Activated effector memory CD4-positive, alpha-beta T cell treated with Interleukin-2 at 50 U/mL for 16 hours (primary cell): ENCODE measurements around the gene ZIC2.

Experiments used
- DNase-seq: peaks from one replicate; pipeline ENCODE4 v3.0.0-alpha.2; 2020

ZIC2 gene

DNA sequence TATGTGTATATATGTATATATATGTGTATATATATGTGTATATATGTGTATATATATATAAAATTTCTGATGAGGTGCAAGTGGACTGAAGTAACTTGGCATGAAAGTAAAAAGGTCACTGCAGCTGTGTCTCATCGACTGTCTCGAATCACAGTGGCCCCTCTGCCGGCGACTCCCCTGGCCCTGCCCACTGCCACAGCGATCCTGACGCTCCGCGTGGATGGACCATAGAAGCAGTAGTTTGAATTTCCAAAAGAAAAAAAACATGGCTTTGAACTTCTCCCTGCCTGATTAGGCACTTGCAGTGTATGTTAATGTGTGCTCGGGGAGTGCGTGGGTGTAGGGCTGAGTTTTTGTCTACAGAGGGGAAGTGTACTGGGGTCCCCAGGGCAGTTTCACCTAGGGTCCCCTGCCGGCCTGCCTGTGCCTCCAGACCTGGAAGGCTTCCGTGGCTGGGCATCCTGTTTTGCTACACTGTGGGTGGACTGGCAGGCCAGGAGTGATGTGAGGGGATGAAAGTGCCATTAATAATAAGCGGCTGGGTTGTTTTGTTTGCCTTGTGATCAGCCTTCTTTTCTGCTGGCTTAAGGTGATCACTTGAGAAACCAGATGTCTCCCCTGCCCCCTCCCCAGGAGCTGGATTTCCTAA is 20.8 kb upstream of the ZIC2 start:
- no peak for DNase-seq

DNA sequence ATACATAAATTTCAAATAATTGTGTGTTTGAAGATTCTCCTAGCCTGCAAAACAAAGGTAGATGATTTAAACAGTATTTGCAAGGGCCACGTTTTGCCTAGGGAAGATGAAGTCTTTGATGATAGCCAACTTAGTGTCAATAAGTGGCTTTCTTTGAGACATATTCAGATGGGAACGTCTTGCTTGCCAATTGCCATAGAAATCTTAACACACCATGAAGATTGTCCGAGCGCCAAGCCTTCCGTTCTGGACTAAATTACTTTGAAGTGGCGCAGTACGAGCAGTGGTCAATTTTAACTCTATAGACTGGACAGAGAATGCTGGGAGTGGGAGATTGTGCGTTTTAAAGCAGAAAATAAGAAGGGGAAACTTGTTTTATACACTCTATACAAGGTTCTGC is 19.9 kb upstream of the ZIC2 start:
- no peak for DNase-seq

DNA sequence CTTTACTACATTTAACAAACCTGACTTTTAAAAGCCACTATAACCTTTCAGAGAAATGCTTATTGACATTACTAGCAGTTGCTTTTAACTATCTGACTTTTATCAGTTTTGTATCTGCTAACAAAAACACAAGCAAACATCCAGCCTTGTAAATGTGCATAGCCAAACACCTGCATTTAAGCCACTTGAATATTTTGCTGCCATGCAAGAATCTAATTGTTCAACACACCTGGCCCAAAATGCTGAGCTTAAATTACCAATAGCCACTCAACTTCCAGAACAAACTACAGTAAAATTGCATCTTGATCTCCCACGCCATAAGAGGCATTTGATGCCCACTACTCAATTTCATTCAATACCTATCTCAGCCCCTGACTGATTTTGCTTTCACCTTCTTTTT is 19.3 kb upstream of the ZIC2 start:
- DNase-seq, result no peak

DNA sequence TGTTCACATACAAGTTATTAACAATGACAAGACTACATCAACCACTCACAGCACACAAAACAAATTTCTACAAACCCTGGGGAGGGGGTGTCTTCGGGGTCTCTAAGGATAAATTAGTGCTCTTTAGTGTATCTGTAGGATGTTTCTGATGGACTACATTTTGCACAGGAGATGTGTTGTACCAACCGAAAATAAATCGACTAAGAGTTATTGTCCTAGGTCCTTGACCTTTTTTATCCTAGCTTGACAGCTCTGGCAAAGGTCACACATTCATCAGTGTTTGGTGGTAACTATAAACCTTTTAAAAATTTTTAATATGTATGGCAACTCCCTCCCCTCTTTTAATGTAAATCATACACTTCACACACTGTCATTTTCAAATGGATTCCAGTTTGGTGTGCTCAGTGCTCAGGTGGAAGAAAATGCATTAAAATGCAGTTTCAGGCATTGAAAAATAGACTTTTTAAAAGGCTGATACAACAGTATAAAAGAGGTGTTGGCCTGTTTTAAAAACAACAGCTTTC is 17.7 kb upstream of the ZIC2 start:
- no peak for DNase-seq

DNA sequence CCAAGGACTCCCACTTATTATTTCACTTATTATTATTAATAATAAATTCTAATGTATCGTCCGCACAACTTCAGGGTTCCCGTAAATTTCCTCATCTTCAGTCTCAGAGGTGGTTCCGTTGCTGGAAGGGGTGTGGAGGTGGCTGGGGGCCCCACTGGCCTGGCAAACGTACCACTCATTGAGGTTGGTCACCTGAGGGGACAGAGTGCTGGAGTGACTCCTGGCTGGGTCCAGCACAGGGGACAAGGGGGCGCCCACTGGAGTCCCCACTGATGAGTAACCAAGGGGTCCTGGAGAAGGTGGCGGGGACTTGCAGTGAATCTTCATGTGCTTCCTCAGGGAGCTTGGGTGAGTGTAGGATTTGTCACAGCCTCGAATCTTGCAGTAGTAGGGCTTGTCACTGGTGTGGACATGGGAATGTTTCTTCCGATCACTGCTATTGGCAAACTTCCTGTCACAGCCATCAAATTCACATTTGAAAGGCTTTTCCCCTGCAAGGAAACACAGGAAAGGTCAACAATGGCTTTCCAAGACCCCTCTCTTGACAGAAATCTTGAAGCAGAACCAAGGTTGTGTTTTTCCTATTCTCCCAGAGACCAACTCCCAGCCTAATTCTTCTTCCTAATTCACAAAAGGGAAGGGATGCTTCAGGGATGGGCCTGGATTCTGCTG is 16.1 kb upstream of the ZIC2 start:
- DNase-seq, result no peak

DNA sequence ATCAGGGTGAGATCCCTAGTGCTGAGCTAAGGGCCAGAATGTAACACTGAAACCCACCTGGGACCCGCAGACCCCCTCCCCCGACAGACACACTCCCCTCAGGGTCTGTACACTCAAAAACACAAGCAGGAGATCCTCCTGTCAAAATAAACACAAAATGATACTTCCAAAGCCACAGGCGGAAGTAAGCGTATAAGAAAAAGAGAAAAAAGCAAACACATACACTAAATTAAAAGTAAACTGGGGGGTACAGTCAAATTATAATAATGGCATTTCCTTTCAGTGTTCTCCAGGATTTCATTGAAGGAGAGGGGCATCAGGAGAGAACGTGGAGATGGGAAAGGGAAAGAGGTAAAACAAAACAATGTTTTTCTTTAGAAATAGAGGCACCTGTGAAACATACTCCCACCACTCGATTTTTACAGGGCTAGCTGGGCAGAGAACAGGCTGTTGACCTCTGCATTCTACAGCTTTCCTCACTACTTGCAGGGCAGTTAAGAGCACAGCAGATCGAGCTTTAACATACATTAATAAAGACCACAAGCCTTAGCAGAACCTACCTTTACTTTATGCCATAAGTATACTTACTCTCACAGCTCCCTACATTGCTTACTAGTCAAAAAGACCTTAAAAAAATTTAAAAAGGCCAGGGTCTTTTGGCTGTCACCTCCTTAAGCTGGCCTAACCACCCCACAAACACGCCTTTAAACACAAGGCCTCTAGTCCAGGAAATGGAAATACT is 15.3 kb upstream of the ZIC2 start:
- no peak for DNase-seq

DNA sequence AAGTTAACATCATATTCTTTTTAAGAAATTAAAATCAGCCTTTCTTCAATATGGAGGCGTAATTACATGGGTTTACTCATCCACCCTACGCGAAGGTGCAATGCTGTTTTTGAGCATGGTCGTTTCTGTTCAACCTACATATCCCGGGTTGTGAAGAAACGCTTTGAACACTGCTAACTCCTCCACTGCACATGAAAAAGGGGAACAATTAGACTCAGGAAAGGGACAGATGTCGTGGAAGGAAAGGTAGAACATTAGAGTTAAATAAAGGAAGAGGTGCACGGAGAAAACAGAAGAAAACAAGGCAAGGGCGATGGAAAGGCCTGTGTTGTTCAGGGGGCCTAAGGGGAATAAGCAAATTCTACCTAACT is 14.1 kb upstream of the ZIC2 start:
- DNase-seq, result no peak

DNA sequence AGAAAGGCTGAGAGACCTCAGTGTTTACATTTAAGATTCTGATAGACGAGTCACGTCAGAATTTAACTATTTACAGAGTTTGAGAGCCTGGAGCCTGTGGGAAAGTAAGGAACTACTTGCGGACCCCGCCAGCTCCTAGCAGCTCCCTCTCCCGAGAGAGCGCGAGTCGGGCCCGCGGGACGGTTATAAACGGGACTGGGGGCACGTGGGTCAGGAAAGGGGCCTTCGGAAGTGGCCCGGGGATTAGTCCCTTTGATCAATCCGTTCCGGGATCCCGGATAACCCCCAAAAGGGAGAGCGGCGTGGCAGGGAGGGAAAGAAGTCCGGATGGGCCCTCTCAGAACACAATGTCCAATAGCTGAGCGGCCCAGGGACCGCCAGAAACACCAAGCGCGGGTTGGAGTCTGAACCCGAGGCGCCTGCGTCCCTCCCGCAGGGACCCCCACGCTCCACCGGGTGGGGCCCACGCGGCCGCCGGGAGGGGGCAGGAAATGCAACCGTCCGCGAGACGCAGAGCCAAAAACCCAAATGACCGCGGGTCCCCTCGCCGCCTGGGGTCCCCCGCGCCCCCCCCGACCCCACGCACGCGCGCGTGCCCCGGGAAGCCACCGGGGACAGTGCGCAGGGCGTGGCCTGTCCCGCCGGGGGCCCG is 13.6 kb upstream of the ZIC2 start:
- no peak for DNase-seq

DNA sequence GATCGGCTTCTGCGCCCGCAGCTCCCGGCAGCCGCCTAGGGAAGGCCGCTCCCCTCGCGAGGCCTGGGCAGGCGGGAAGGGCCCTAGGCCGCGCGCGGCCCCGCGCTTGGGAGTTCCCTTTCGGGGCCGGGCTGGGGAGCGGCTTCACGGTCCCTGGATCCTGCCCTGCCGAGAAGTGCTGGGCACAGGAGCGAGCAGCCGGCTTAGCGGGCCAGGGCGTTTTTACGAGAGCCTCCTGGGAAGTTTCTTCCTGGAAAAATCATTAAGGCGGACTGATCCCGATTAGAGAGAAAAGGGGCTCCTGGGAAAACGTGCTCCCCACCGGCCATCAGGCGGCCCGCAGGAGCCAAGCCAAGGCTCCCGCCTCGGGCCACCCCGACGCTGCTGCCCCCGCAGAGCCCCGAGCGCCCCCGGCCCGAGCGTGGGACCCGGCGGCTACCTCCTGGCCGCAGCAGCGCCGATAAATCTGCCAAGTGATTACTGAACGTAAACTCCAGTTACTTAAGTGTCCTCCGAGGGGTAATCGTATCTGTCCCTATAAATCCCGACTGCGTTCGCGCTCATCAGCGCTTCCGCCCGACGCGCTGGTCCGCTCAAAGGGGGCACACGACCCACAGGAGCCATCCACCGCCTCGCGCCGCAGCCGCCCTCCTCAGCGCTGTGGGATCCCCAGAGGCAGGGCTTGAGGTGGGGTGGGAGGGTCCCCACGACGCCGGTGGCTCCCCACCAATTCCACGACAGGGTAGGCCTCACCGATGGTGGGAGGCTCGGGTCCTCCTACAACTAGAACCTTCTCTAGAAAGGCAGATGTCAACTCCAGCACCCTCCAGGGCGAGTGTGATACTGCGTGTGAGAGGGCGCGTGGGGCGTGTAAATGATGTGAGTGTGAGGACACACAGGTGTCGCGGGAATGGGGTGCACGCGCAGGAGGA is 12.8 kb upstream of the ZIC2 start:
- DNase-seq, result no peak

DNA sequence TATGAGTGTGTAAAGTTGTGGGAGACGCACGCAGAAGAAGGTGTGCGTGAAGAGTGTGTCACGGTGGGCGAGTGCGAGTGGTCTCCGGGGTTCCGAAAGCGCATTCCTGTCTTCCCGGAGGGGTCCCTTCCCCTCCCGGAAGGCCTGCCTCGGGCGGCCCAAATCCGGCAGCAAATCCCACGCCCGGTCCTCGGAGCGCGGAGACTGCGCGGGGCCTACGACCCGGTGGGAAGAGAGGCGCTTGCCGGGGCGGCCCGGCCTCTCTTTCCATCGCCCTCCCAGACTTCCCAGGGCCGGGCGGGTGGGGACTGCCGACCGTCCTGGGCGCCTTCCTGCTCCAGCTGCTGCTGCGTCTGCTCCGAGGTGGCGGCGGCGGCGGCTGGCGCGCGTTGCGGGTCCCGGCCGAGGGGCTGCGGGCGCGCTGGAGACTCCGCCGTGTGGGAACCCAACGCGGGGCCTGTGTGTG is 12.1 kb upstream of the ZIC2 start:
- DNase-seq, result no peak

DNA sequence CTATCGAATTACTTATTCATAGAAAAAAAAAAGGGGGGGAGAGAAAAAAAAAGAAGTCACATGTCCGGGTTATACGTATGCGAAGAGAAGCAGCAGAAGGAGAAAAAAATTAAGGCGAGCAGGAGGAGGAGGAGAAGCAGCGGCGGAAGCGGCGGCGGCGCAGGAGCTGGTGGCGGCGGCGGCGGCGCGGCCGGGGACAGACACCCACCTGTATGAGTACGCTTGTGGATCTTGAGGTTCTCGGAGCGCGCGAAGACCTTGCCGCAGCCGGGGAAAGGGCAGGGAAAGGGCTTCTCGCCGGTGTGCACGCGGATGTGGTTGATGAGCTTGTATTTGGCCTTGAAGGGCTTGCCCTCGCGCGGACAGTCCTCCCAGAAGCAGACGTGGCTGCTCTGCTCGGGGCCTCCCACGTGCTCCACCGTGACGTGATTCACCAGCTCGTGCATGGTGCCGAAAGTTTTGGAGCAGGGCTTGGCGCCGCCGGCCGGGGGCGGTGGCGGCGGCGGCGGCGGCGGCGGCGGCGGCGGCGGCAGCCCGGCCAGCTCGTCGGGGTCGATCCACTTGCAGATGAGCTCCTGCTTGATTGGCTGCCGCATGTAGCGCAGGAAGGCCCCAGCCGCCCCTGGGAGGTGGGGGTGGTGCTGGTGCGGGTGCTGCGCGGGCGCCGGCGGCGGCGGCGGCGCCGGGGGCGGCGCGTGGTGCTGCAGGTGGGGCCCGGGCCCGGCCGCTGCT is 11.5 kb upstream of the ZIC2 start:
- no peak for DNase-seq

DNA sequence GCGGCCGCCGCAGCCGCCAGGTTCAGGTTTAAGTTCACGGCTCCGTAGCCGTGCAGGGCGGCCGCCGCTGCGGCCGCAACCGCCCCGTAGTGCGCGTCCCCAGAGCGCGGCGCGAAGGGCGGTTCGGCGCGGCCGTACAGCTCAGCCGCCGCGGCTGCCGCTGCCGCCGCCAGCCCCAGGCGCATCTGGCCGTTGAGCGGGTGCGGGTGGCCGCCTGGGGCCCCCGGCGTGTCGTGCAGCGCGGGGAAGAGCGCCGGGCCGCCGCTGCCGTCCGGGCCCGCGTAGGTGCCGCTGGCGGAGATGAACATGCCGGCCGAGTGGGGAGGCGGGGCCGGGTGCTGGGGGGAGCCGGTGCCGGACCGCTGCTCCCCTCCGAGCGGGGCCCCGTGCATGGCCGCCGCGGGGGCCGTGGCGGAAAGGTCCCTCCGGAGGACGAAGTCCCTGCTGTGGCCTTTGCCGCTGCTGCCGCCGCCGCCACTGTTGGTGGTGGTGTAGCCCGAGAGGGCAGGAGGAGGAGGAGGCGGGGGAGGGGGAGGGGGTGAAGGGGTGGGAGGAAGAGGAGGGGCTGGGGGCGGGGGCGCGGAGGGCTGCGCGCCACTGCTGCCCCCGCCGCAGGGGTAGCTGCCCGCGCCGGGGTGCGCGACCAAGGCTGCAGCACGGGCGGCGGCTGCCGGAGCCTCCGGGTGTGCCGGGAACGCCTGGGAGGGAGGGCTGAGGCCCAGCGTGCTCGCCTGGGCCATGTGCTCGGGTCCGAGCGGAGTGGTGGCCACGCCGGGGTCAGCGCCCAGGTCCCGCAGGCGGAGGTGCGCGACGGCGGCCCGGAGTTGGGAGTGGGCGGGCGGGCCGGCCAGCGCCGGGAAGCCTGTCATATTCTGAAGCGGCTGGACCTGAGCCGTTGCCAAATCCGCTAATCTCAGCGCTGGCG is 10.7 kb upstream of the ZIC2 start:
- DNase-seq, result no peak

DNA sequence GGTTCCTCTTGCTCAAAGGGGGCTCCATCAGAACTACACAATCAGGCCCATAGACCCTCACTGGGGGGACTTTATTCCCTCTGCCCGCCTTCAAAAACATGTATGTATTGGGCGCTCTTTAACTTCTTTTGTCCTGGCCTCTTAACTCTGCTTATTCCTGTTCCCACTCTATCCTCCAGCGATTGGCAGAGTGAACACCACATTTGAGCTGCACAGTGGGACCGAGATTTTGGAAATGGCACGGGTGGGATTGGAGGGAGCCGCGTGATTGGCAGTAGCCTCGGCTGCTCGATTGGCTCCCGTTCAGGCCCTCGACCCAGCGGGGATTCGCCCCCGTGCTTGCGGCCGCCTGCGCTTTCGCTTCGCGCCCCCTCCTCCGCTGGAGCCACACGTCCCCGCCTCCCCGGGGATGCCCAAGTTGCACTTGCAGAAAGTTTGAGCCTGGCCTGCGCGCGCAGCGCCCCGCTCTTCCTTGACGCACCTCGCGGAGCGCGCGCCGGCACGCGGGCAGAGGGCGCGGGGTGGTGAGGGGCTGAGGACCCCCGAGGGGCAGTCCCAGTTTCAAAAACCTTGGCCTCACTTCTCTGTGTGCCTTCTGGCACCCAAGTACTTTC is 9.9 kb upstream of the ZIC2 start, which contains the start of gene ZIC5:
ZIC5 (minus strand) TSS at position 192 of the 614 bp plus-strand sequence; CDS start at position 28, 164 bp downstream.
- DNase-seq, result no peak

DNA sequence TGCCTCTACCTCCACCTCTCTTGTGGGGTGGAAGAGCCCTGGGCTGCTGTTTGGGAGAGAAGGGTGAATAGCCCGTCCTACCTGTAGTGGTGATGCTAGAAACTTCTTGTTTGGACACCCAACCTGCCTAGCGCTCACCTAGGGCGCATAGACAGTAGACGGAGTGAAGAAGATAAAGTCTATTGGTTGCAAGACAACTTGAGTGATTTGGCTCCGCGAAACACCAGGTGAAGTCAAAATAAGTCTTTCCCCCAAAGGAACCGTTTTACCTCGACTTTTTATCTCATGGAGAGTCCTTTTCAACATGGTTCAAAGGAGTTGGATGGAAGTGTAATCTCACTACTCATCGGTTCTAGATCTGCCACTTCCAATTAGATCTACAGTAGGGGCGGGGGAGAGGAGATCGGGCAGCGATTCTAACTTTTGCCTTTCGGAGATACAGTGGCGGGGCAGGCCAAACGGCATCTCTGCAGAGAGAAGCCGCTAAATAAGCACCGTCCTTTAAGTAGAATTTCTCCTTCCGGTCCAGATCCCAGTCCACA is 9.3 kb upstream of the ZIC2 start:
- DNase-seq, result no peak

DNA sequence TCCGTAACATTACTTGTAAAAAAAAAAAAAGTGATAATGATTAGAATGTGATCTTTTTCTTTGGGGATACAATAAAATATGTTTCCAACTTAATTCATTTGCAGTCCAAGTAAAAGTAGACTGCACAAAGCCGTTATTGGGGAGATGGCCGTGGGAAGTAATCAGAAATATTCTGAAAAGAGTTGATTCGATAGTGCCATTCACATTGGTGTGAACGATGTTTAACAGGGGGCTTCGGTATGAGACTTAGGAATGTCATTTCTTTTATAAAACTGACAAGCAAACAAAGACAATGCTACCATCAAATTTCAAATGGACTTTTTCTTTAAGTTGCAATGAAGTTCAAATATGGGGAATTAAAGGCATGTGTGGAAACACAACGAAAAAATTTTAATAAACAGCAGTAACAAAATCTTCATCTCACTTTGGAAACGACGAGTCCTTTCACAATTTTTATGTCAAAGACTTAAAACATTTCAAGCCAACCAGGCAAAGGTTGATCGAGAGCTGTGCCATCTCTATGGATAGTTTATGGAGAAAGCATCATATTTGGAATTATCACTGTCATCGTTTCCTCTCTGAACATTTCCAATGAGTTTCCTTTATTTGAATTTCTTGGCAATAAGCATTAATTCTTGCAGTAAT is 8.3 kb upstream of the ZIC2 start:
- DNase-seq, result no peak

DNA sequence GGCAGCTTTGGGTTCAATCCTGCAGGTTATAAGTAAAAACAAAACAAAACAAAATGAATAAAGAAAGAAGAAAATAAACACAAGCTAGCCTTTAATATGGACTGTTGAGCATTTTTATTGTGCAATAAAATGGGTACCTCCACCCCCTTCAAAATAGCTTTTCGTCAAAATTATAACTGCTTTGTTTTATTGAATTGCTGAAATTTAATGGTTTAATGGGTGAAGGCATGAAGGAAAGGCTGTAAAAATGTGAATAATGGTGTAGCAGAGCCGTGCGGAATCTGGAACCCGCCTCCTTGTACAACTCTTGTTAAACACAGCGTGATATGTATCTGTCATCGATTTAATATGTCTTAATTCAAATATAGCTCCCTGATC is 7.8 kb upstream of the ZIC2 start:
- DNase-seq, result no peak

DNA sequence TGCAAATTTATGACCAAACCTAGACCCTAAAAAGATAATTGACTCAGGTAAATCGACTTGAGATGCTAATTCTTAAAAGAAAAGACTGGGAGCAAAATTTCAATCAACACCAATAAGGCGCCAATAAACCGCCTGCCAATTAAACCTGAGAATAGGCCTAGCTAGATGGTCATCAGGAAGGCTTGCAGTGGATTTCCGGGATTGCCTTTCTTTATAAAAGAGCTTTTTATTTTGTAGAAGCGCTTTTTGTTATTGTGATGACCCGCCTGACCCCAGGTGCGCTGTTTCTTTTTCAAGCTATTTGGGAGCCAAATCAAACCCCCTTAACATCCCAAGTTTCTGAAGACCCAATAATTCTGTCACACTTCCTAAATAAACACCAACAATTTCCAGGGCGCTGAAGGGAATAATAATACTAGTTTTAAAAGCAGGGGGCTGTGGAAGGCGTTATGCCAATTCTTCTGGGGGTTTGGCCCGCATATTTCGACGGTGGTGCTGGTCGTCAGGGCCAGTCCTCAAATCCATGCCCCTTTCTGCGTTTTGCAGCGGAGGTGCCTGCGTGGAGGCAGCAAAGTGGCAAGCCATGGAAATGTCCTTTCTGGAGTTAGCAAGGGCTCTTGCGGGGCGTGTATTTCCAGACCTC is 7.2 kb upstream of the ZIC2 start:
- DNase-seq, result no peak

DNA sequence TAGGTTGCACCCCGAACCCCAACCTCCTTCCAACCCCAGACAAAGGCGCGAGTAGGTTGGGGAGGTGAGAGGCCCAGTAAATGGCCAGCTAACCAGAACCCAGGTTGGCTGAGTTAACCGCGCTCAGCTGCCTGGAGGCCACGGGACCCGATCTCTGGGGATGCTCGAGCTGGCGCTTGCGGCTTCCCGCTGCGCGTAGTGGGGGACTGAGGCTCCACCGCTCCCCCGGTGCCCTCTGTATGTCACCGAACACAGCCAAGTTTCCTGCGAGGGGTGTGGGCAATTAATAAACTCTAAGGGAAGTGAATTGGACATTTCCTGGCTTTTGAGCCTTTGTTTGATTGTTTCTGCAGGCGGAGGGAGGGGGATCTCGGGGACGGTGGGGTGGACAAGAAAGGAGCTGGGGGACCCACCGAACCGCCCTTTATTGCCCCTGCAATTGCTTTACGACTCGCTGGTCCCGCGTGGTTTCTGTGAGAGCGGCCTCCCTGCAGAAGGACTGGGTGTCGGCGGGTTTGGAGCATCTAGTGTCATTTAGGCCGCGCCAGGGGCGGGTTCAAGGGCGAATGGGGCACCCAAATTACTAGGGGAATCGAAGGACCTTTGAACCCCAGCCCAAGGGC is 6.5 kb upstream of the ZIC2 start:
- no peak for DNase-seq
